ENCODE data around the gene IL1RAP.

- TF ChIP-seq POLR2A (IDR thresholded peaks at IDR 0.05; ENCODE audit: low read depth) (no peak), CTCF (IDR thresholded peaks at IDR 0.05) (no peak), POLR2AphosphoS5 (IDR thresholded peaks at IDR 0.05) (no peak)
Measured at GRCh38 chr3:190517687-190518086, 3.8 kb downstream of the IL1RAP start.

Measured in esophagus muscularis mucosa (tissue), 3 donors.